Measurements from ENCODE around the gene NUCKS1. TPM values are rescaled to one million over a fixed set of nuclear protein-coding genes. Genes with fewer than 3 reads are reported as not detected.

Gene NUCKS1
- total and polyA plus RNA-seq, 2 donors from 2014 or later = 101 to 182 TPM

DNA sequence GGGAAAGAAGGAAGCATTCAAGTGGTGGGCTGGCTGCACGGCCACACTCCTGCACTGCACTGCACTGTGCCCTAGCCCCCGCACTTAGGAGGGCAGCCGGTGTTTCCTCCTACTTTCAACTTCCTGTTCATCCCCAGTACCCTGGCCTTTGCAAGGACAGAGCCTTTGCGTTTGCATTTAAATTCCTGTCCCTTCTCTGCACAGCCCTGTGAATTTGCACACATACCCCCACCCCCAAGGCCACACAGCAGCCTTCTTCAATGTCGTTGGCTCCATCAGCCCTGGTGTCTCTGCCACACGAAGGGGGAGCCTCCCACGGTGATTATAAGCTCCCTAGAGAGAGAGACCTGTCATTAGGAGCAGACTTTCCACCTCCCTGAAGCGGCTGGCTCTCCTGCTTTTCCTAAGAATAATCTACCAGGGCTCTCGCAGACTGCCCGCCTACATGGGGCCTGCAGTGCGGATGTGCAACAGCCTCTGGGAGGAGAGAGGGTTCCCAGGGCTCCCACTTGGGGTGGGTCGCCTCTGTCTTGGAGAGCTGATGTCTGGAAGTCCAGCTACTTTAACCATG is 56.5 kb downstream of the NUCKS1 start:
- H3K4me1 ChIP-seq (ENCODE audit: control insufficient read depth in 2 of 3, insufficient read depth in 2 of 3, low read depth in 1 of 3, low read length in 3 of 3) = no peaks in the 10 kb centered on the region
- H3K9me3 ChIP-seq (ENCODE audit: control insufficient read depth in 2 of 3, insufficient read depth in 1 of 3, low read length in 3 of 3) = no peaks in the 10 kb centered on the region
- no peaks in the 10 kb centered on the region for H3K27me3 ChIP-seq (ENCODE audit: control insufficient read depth, insufficient read depth, low read length)
- TF ChIP-seq, protein P1, sequence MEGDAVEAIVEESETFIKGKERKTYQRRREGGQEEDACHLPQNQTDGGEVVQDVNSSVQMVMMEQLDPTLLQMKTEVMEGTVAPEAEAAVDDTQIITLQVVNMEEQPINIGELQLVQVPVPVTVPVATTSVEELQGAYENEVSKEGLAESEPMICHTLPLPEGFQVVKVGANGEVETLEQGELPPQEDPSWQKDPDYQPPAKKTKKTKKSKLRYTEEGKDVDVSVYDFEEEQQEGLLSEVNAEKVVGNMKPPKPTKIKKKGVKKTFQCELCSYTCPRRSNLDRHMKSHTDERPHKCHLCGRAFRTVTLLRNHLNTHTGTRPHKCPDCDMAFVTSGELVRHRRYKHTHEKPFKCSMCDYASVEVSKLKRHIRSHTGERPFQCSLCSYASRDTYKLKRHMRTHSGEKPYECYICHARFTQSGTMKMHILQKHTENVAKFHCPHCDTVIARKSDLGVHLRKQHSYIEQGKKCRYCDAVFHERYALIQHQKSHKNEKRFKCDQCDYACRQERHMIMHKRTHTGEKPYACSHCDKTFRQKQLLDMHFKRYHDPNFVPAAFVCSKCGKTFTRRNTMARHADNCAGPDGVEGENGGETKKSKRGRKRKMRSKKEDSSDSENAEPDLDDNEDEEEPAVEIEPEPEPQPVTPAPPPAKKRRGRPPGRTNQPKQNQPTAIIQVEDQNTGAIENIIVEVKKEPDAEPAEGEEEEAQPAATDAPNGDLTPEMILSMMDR (IDR thresholded peaks at IDR 0.05; ENCODE audit: borderline replicate concordance, extremely low read depth, insufficient read depth) = no peak
- no peak overlapping the region for H3K27ac ChIP-seq (ENCODE audit: low read depth in 2 of 2, low read length in 2 of 2)
- no peak overlapping the region for H3K4me3 ChIP-seq (ENCODE audit: low read length in 3 of 3)
- DNase-seq (peak in 1 of 5 donors; percentile 32), FAIRE-seq (no peak)
- intact Hi-C loops (cut with DNase I) = no loop called here
- no peaks in the 10 kb centered on the region for H3K36me3 ChIP-seq (ENCODE audit: control insufficient read depth in 2 of 3, insufficient read depth in 3 of 3, low read length in 3 of 3)
- no peak overlapping the region for H3K9ac ChIP-seq (ENCODE audit: low read length in 3 of 3)

DNA sequence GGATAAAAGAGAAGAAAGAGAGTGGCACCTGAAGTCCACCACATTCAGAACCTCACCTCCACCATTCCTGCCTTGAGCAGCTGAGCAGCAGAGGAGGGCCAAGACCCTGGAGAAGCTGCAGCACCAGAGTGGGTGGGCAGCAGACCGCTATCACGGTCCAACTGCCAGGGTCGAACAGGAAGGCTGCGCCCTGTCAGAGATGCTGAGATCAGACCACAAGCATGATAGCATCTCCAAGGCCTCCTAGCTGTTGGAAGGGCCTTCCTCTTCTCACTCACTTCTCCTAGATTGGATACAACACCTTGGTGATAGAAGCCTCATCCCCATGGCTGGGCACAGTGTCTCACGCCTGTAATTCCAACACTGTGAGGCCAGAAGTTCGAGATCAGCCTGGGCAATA is 57.6 kb downstream of the NUCKS1 start:
- DNase-seq (no peak), FAIRE-seq (no peak)
- TF ChIP-seq, protein P1 (IDR thresholded peaks at IDR 0.05; ENCODE audit: borderline replicate concordance, extremely low read depth, insufficient read depth) = no peak
- Histone ChIP-seq H3K27me3 (ENCODE audit: control insufficient read depth, insufficient read depth, low read length) (no peaks in the 10 kb centered on the region), H3K9ac (ENCODE audit: low read length in 3 of 3) (no peak overlapping the region), H3K36me3 (ENCODE audit: control insufficient read depth in 2 of 3, insufficient read depth in 3 of 3, low read length in 3 of 3) (no peaks in the 10 kb centered on the region), H3K4me1 (ENCODE audit: control insufficient read depth in 2 of 3, insufficient read depth in 2 of 3, low read depth in 1 of 3, low read length in 3 of 3) (no peaks in the 10 kb centered on the region), H3K9me3 (ENCODE audit: control insufficient read depth in 2 of 3, insufficient read depth in 1 of 3, low read length in 3 of 3) (no peaks in the 10 kb centered on the region), H3K27ac (ENCODE audit: low read depth in 2 of 2, low read length in 2 of 2) (no peak overlapping the region), H3K4me3 (ENCODE audit: low read length in 3 of 3) (no peak overlapping the region)
- intact Hi-C loops (cut with DNase I) = no loop called here

DNA sequence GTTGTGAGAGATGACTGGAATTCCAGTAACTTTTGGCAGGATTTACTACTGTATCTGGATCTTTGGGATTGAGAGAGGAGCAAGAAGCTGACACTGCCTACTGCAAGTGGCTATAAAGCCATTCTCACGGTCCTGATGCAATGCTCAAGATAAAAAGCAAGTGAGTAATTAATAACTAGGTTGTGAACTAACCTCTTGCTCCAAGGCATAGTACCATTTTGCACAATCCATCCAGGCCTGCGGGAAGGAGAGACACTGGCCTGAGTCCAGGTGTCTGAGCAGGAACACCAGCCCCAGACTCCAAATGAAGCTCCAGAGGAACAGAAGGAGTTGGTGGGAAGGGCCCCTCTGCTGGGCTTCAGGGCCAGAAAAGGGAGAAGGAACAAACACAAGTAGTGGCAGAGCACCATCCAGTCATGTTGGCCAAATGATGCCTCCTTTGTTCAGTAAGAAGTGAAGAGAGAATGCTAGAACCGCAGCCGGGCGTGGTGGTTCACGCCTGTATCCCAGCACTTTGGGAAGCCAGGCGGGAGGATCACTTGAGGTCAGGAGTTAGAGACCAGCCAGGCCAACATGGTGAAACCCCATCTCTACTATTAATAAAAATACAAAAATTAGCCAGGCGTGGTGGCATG is 59.7 kb downstream of the NUCKS1 start:
- intact Hi-C loops (cut with DNase I) = no loop called here
- DNase-seq = no peak

More for the DNA sequence above, 59.7 kb downstream of the NUCKS1 start:
- Histone ChIP-seq H3K36me3 (ENCODE audit: control insufficient read depth in 2 of 3, insufficient read depth in 3 of 3, low read length in 3 of 3) (no peaks in the 10 kb centered on the region), H3K27me3 (ENCODE audit: control insufficient read depth, insufficient read depth, low read length) (no peaks in the 10 kb centered on the region), H3K9me3 (ENCODE audit: control insufficient read depth in 2 of 3, insufficient read depth in 1 of 3, low read length in 3 of 3) (no peaks in the 10 kb centered on the region), H3K4me3 (ENCODE audit: low read length in 3 of 3) (no peak overlapping the region), H3K27ac (ENCODE audit: low read depth in 2 of 2, low read length in 2 of 2) (no peak overlapping the region), H3K9ac (ENCODE audit: low read length in 3 of 3) (no peak overlapping the region), H3K4me1 (ENCODE audit: control insufficient read depth in 2 of 3, insufficient read depth in 2 of 3, low read depth in 1 of 3, low read length in 3 of 3) (no peaks in the 10 kb centered on the region)
- no peak for FAIRE-seq
- TF ChIP-seq, protein P1 (IDR thresholded peaks at IDR 0.05; ENCODE audit: borderline replicate concordance, extremely low read depth, insufficient read depth) = no peak
